MM.1S (cell line): ENCODE data around the gene POLR2E.

Experiments used
- EZH2phosphoT487 ChIP-seq: fragments of 300-600 bp; sonication (generic); IDR thresholded peaks from 2 replicates; pipeline ENCODE4 v1.6.1; 2018; ENCODE audit warnings: antibody characterized with exemption, low read length
- TF ChIP-seq, protein P1 (sequence below): fragments of 300-600 bp; sonication (generic); IDR thresholded peaks from 2 replicates; pipeline ENCODE4 v1.5.1; 2016; ENCODE audit warnings: antibody characterized with exemption, low read length, mixed read lengths

GRCh38 chr19:1050989-1051788, 44.0 kb downstream of the POLR2E start:
- TF ChIP-seq, protein P1, sequence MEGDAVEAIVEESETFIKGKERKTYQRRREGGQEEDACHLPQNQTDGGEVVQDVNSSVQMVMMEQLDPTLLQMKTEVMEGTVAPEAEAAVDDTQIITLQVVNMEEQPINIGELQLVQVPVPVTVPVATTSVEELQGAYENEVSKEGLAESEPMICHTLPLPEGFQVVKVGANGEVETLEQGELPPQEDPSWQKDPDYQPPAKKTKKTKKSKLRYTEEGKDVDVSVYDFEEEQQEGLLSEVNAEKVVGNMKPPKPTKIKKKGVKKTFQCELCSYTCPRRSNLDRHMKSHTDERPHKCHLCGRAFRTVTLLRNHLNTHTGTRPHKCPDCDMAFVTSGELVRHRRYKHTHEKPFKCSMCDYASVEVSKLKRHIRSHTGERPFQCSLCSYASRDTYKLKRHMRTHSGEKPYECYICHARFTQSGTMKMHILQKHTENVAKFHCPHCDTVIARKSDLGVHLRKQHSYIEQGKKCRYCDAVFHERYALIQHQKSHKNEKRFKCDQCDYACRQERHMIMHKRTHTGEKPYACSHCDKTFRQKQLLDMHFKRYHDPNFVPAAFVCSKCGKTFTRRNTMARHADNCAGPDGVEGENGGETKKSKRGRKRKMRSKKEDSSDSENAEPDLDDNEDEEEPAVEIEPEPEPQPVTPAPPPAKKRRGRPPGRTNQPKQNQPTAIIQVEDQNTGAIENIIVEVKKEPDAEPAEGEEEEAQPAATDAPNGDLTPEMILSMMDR: no peak
- no peak for TF ChIP-seq EZH2phosphoT487
